IMR-90 (cell line): ENCODE measurements around the gene FGD3. TPM values are rescaled to one million over a fixed set of nuclear protein-coding genes. Genes with fewer than 3 reads are reported as not detected.

Experiments used
- ATAC-seq: fragments of 200-7000 bp; cut with Tn5 transposase; 2 replicates; pipeline ENCODE4 v1.9.1; 2020; ENCODE audit warnings: low read depth, mild to moderate bottlenecking, moderate library complexity
- BruUV-seq: library from RNA; stranded (reverse); fragments of 400-500 nt; replicated peaks from 2 replicates; lab custom pipeline; 2021; lab: Mats Ljungman, UMichigan
- CTCF ChIA-PET: fragments of 300-600 bp; formaldehyde crosslinking; extraction: SDS; loops from one replicate; lab custom pipeline; 2021; ENCODE audit warnings: antibody characterized with exemption; lab: Yijun Ruan, JAX
- POLR2A ChIA-PET: fragments of 300-600 bp; sonication (Branson Sonifier 250); formaldehyde crosslinking; loops from one replicate; lab custom pipeline; 2022; ENCODE audit warnings: antibody characterized with exemption; ENCODE audit not compliant: unreplicated experiment; lab: Charles Lee
- DNase-seq: peaks from one replicate; pipeline ENCODE4 v3.0.0; 2013
- H2AFZ ChIP-seq: replicated peaks from 2 replicates; pipeline ENCODE3; 2013; ENCODE audit warnings: low read length, mild to moderate bottlenecking; ENCODE audit not compliant: poor library complexity
- H2AK5ac ChIP-seq: 2 replicates; pipeline ENCODE4 v1.6.1; 2013; ENCODE audit warnings: low read depth, low read length, inconsistent platforms
- H2AK9ac ChIP-seq: replicated peaks from 2 replicates; pipeline ENCODE3; 2013; ENCODE audit warnings: mild to moderate bottlenecking, low read depth, low read length, moderate library complexity; ENCODE audit not compliant: poor library complexity
- H2BK120ac ChIP-seq: 2 replicates; pipeline ENCODE4 v1.6.1; 2013; ENCODE audit warnings: low read depth, low read length, inconsistent platforms
- H2BK15ac ChIP-seq: 3 replicates; pipeline ENCODE4 v1.6.1; 2013; ENCODE audit warnings: low read depth, low read length, inconsistent platforms
- H2BK20ac ChIP-seq: 2 replicates; pipeline ENCODE4 v1.6.1; 2013; ENCODE audit warnings: low read depth, mild to moderate bottlenecking, inconsistent platforms, low read length, moderate library complexity
- H2BK5ac ChIP-seq: 2 replicates; pipeline ENCODE4 v1.6.1; 2013; ENCODE audit warnings: mild to moderate bottlenecking, low read depth, low read length, inconsistent platforms; ENCODE audit not compliant: poor library complexity, severe bottlenecking
- H3K14ac ChIP-seq: replicated peaks from 2 replicates; pipeline ENCODE4 v1.6.1; 2013; ENCODE audit warnings: low read depth, low read length, inconsistent platforms
- H3K18ac ChIP-seq: 2 replicates; pipeline ENCODE4 v1.6.1; 2013; ENCODE audit warnings: low read depth, low read length, control low read depth
- H3K23ac ChIP-seq: 2 replicates; pipeline ENCODE4 v1.6.1; 2013; ENCODE audit warnings: low read depth, low read length, inconsistent platforms
- H3K27ac ChIP-seq: 2 replicates; pipeline ENCODE4 v1.5.1; 2013; ENCODE audit warnings: mild to moderate bottlenecking, control low read depth, low read length; ENCODE audit not compliant: insufficient read depth
- H3K27me3 ChIP-seq: 2 replicates; pipeline ENCODE4 v1.6.1; 2013; ENCODE audit warnings: low read length; ENCODE audit not compliant: control insufficient read depth, insufficient read depth
- H3K36me3 ChIP-seq: 2 replicates; pipeline ENCODE4 v1.6.1; 2013; ENCODE audit warnings: low read length, mixed read lengths; ENCODE audit not compliant: control insufficient read depth, insufficient read depth
- H3K4ac ChIP-seq: 2 replicates; pipeline ENCODE4 v1.6.1; 2013; ENCODE audit warnings: low read depth, low read length, inconsistent platforms
- H3K4me1 ChIP-seq: 2 replicates; pipeline ENCODE4 v1.6.1; 2013; ENCODE audit warnings: low read length, mixed read lengths; ENCODE audit not compliant: control insufficient read depth, insufficient read depth
- H3K4me2 ChIP-seq: 2 replicates; pipeline ENCODE4 v1.6.1; 2013; ENCODE audit warnings: low read depth, mild to moderate bottlenecking, control low read depth, low read length, moderate library complexity
- H3K4me3 ChIP-seq: 2 replicates; pipeline ENCODE4 v1.5.1; 2013; ENCODE audit warnings: low read depth, mild to moderate bottlenecking, control low read depth, low read length, moderate library complexity; ENCODE audit not compliant: insufficient read depth
- H3K56ac ChIP-seq: 2 replicates; pipeline ENCODE4 v1.6.1; 2013; ENCODE audit warnings: low read length, inconsistent platforms; ENCODE audit not compliant: insufficient read depth; ENCODE audit errors: extremely low read depth
- H3K79me1 ChIP-seq, 2 experiments: 2 replicates each; pipeline ENCODE4 v1.6.1; 2013; ENCODE audit warnings: low read length in 2 of 2, inconsistent platforms in 1 of 2, low read depth in 1 of 2
- H3K9ac ChIP-seq: 2 replicates; pipeline ENCODE4 v1.6.1; 2013; ENCODE audit warnings: low read depth, low read length, control low read depth
- H3K9me1 ChIP-seq: 2 replicates; pipeline ENCODE4 v1.6.1; 2013; ENCODE audit warnings: low read length, inconsistent platforms; ENCODE audit not compliant: insufficient read depth
- H3K9me3 ChIP-seq: 2 replicates; pipeline ENCODE4 v1.6.1; 2013; ENCODE audit warnings: low read length; ENCODE audit not compliant: control insufficient read depth, insufficient read depth
- H4K20me1 ChIP-seq: 2 replicates; pipeline ENCODE4 v1.6.1; 2013; ENCODE audit warnings: low read length, inconsistent platforms; ENCODE audit not compliant: insufficient read depth
- H4K5ac ChIP-seq: 2 replicates; pipeline ENCODE4 v1.6.1; 2013; ENCODE audit warnings: mild to moderate bottlenecking, low read depth, low read length, control low read depth
- H4K8ac ChIP-seq, 2 experiments: 2 replicates each; pipeline ENCODE4 v1.6.1; 2013; ENCODE audit warnings: low read depth in 2 of 2, low read length in 2 of 2, control low read depth in 1 of 2, inconsistent platforms in 1 of 2
- H4K91ac ChIP-seq: 2 replicates; pipeline ENCODE4 v1.6.1; 2013; ENCODE audit warnings: low read depth, low read length, inconsistent platforms; ENCODE audit not compliant: insufficient read depth
- BHLHE40 ChIP-seq: fragments of 150-350 bp; IDR thresholded peaks from 2 replicates; pipeline ENCODE4 v1.6.1; 2016; ENCODE audit warnings: mild to moderate bottlenecking, low read depth, low read length
- CEBPB ChIP-seq: IDR thresholded peaks from 2 replicates; pipeline ENCODE4 v1.6.1; 2012; ENCODE audit warnings: low read depth, low read length, improper control_type of control experiment
- CHD1 ChIP-seq: IDR thresholded peaks from 2 replicates; pipeline ENCODE4 v1.6.1; 2012; ENCODE audit warnings: low read depth, low read length, improper control_type of control experiment
- FOS ChIP-seq: fragments of 150-350 bp; IDR thresholded peaks from 2 replicates; pipeline ENCODE4 v1.6.1; 2016; ENCODE audit warnings: low read depth, low read length
- MAFK ChIP-seq: IDR thresholded peaks from 2 replicates; pipeline ENCODE4 v1.6.1; 2012; ENCODE audit warnings: low read depth, low read length, improper control_type of control experiment
- MAZ ChIP-seq: IDR thresholded peaks from 2 replicates; pipeline ENCODE4 v1.6.1; 2012; ENCODE audit warnings: low read depth, mild to moderate bottlenecking, low read length, improper control_type of control experiment, moderate library complexity, borderline replicate concordance
- MXI1 ChIP-seq: IDR thresholded peaks from 2 replicates; pipeline ENCODE4 v1.6.1; 2012; ENCODE audit warnings: low read depth, mild to moderate bottlenecking, low read length, moderate library complexity, borderline replicate concordance
- NFE2L2 ChIP-seq: fragments of 150-350 bp; IDR thresholded peaks from 2 replicates; pipeline ENCODE4 v1.6.1; 2016; ENCODE audit warnings: low read depth, mild to moderate bottlenecking, low read length
- POLR2A ChIP-seq: IDR thresholded peaks from 2 replicates; pipeline ENCODE4 v1.6.1; 2012; ENCODE audit warnings: mild to moderate bottlenecking, low read depth, low read length
- RAD21 ChIP-seq: IDR thresholded peaks from 2 replicates; pipeline ENCODE4 v1.6.1; 2012; ENCODE audit warnings: low read length, improper control_type of control experiment
- RCOR1 ChIP-seq: IDR thresholded peaks from 2 replicates; pipeline ENCODE4 v1.6.1; 2012; ENCODE audit warnings: mild to moderate bottlenecking, low read length, improper control_type of control experiment; ENCODE audit not compliant: insufficient replicate concordance
- RFX5 ChIP-seq: IDR thresholded peaks from 2 replicates; pipeline ENCODE4 v1.8.0; 2012; ENCODE audit warnings: low read depth, mild to moderate bottlenecking, low read length, moderate library complexity
- SMC3 ChIP-seq: fragments of 150-350 bp; IDR thresholded peaks from 2 replicates; pipeline ENCODE4 v1.6.1; 2016; ENCODE audit warnings: low read depth, mild to moderate bottlenecking, antibody characterized with exemption, low read length, moderate library complexity
- WGBS, 2 experiments: methylation state at CpG; one replicate each; pipeline versions ENCODE4 v1.1.5 to v1.1.7; 2013; ENCODE audit warnings: missing lambda C conversion rate in 2 of 2; ENCODE audit not compliant: insufficient read length in 1 of 2; ENCODE audit errors: extremely low coverage in 2 of 2; 5-methylcytosine and 5-hydroxymethylcytosine counted together
- dilution Hi-C: fragments of 300-500 bp; cut with HindIII; formaldehyde crosslinking; loops from one replicate; pipeline ENCODE4 v1.14.3; 2018; ENCODE audit warnings: low sequenced_read_pairs; ENCODE audit not compliant: unreplicated experiment
- in situ Hi-C: fragments of 300-500 bp; cut with MboI; formaldehyde crosslinking; loops from 3 replicates; pipeline ENCODE4 v1.14.3; 2019; ENCODE audit warnings: low sequenced_read_pairs, inconsistent platforms, mixed read lengths
- intact Hi-C: fragments of 100-400 bp; cut with micrococcal nuclease; formaldehyde crosslinking; loops from 2 replicates; pipeline ENCODE4 v1.10.0; 2022
- polyA plus RNA-seq, 3 experiments: library from polyadenylated mRNA; depleted of rRNA; stranded (reverse); fragments of >200 nt; gene quantifications; 2 replicates each; pipeline ENCODE4 v1.2.3, GENCODE V29; 2012; ENCODE audit warnings: low replicate concordance in 1 of 3
- total RNA-seq: library from RNA; depleted of rRNA; stranded (reverse); fragments of >200 nt; gene quantifications from 2 replicates; pipeline ENCODE4 v1.2.3, GENCODE V29; 2012
- TF ChIP-seq, protein P1 (sequence below): fragments of 150-350 bp; IDR thresholded peaks from 2 replicates; pipeline ENCODE4 v1.6.1; 2016; ENCODE audit warnings: low read depth, mild to moderate bottlenecking, low read length, moderate library complexity, borderline replicate concordance
- TF ChIP-seq, protein P2 (sequence below): conservative IDR thresholded peaks from 2 replicates; pipeline ENCODE4 v1.5.1; 2012; ENCODE audit warnings: mild to moderate bottlenecking, low read depth, low read length, improper control_type of control experiment
- TF ChIP-seq, protein P3 (sequence below): fragments of 150-350 bp; IDR thresholded peaks from 2 replicates; pipeline ENCODE4 v1.6.1; 2017; ENCODE audit warnings: mild to moderate bottlenecking, antibody characterized with exemption, low read length, low read depth

FGD3 gene
- total and polyA plus RNA-seq, 2 of the 4 experiments (the other 2 are of a cell fraction): not detected

DNA sequence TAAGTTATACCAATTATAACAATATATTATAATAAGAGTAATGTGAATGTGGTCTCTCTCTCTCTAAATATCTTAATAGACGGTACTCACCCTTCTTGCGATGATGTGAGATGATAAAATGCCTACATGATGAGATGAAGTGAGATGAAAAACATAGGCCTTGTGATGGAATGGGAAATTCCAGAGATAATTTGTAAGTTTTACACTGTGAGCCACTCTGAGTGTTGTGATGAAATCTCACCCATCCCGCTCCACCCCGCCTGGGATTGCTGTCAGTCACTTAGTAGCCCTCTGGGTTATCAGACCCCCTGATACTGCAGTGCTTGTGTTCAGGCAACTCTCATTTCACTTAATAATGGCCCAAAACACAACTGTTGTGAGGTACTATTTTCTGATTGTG, 121.6 kb downstream of the FGD3 start:
- no peak overlapping the region for H3K23ac ChIP-seq
- H3K27me3 ChIP-seq: peaks cover 2% of the 10 kb centered on the region; the same call in 1 of the 2 replicates
- no peak overlapping the region for H2BK120ac ChIP-seq
- no peak overlapping the region for H2AK9ac ChIP-seq
- no peak overlapping the region for H2BK5ac ChIP-seq
- H4K5ac ChIP-seq: no peak overlapping the region
- TF ChIP-seq CEBPB (no peak), RAD21 (no peak), POLR2A (no peak), MAFK (no peak), RCOR1 (no peak), MXI1 (no peak), NFE2L2 (no peak), SMC3 (no peak), CHD1 (no peak), FOS (no peak), RFX5 (no peak), MAZ (no peak), BHLHE40 (no peak)
- TF ChIP-seq, protein P1, sequence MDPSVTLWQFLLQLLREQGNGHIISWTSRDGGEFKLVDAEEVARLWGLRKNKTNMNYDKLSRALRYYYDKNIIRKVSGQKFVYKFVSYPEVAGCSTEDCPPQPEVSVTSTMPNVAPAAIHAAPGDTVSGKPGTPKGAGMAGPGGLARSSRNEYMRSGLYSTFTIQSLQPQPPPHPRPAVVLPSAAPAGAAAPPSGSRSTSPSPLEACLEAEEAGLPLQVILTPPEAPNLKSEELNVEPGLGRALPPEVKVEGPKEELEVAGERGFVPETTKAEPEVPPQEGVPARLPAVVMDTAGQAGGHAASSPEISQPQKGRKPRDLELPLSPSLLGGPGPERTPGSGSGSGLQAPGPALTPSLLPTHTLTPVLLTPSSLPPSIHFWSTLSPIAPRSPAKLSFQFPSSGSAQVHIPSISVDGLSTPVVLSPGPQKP: no peak
- TF ChIP-seq, protein P2, sequence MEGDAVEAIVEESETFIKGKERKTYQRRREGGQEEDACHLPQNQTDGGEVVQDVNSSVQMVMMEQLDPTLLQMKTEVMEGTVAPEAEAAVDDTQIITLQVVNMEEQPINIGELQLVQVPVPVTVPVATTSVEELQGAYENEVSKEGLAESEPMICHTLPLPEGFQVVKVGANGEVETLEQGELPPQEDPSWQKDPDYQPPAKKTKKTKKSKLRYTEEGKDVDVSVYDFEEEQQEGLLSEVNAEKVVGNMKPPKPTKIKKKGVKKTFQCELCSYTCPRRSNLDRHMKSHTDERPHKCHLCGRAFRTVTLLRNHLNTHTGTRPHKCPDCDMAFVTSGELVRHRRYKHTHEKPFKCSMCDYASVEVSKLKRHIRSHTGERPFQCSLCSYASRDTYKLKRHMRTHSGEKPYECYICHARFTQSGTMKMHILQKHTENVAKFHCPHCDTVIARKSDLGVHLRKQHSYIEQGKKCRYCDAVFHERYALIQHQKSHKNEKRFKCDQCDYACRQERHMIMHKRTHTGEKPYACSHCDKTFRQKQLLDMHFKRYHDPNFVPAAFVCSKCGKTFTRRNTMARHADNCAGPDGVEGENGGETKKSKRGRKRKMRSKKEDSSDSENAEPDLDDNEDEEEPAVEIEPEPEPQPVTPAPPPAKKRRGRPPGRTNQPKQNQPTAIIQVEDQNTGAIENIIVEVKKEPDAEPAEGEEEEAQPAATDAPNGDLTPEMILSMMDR: no peak
- TF ChIP-seq, protein P3, sequence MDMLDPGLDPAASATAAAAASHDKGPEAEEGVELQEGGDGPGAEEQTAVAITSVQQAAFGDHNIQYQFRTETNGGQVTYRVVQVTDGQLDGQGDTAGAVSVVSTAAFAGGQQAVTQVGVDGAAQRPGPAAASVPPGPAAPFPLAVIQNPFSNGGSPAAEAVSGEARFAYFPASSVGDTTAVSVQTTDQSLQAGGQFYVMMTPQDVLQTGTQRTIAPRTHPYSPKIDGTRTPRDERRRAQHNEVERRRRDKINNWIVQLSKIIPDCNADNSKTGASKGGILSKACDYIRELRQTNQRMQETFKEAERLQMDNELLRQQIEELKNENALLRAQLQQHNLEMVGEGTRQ: no peak
- H3K18ac ChIP-seq: no peak overlapping the region
- DNase-seq: no peak
- H4K20me1 ChIP-seq: no peaks in the 10 kb centered on the region
- H3K9me3 ChIP-seq: no peaks in the 10 kb centered on the region
- ChIA-PET POLR2A (interaction anchor here (0.6 kb wide), 1 partner anchor 249 kb away, joined by 3 read pairs; no protein-coding TSS in a partner anchor), CTCF (no interaction called here)
- H3K14ac ChIP-seq: no peak overlapping the region
- no peak for ATAC-seq
- H2AFZ ChIP-seq: no peak overlapping the region
- no TSS peak for BruUV-seq
- H3K27ac ChIP-seq: no peak overlapping the region
- peaks cover 6% of the 10 kb centered on the region for H3K4me1 ChIP-seq
- intact Hi-C loops (no loop called here), in situ Hi-C loops (no loop called here), dilution Hi-C loops (no loop called here)
- WGBS, 2 experiments: no CpG with 5 or more reads among the region's 4 CpGs
- H3K36me3 ChIP-seq: no peaks in the 10 kb centered on the region
- no peak overlapping the region for H3K4me2 ChIP-seq
- no peak overlapping the region for H3K9ac ChIP-seq
- no peak overlapping the region for H2BK20ac ChIP-seq
- H2BK15ac ChIP-seq: no peak overlapping the region
- no peaks in the 10 kb centered on the region; the same call in 1 of the 2 replicates for H3K9me1 ChIP-seq
- no peak overlapping the region for H4K91ac ChIP-seq
- H3K4me3 ChIP-seq: no peak overlapping the region
- H4K8ac ChIP-seq: no peak overlapping the region
- no peak overlapping the region for H2AK5ac ChIP-seq
- H3K79me1 ChIP-seq: no peaks in the 10 kb centered on the region
- no peak overlapping the region for H3K4ac ChIP-seq
- no peak overlapping the region for H3K56ac ChIP-seq
